Fibroblast of mammary gland (primary cell): ENCODE results near the gene ANKRD31.
"Not testable (repeated sequence)": the region's sequence is repeated elsewhere in the genome, so short reads cannot be mapped to it uniquely, and the experiment has no call there.

Experiments
- DNase-seq: peaks from one replicate; pipeline ENCODE4 v3.0.0-alpha.2; 2010; ENCODE audit warnings: low read depth
- H3K4me3 ChIP-seq: 2 replicates; pipeline ENCODE4 v1.5.1; 2011; ENCODE audit warnings: low read depth, mild to moderate bottlenecking, low read length, moderate library complexity; ENCODE audit not compliant: control insufficient read depth
- TF ChIP-seq, protein P1 (sequence below): conservative IDR thresholded peaks from 2 replicates; pipeline ENCODE4 v1.5.1; 2011; ENCODE audit warnings: low read depth, low read length, inconsistent platforms; ENCODE audit not compliant: control insufficient read depth, insufficient read depth

ANKRD31 gene

DNA sequence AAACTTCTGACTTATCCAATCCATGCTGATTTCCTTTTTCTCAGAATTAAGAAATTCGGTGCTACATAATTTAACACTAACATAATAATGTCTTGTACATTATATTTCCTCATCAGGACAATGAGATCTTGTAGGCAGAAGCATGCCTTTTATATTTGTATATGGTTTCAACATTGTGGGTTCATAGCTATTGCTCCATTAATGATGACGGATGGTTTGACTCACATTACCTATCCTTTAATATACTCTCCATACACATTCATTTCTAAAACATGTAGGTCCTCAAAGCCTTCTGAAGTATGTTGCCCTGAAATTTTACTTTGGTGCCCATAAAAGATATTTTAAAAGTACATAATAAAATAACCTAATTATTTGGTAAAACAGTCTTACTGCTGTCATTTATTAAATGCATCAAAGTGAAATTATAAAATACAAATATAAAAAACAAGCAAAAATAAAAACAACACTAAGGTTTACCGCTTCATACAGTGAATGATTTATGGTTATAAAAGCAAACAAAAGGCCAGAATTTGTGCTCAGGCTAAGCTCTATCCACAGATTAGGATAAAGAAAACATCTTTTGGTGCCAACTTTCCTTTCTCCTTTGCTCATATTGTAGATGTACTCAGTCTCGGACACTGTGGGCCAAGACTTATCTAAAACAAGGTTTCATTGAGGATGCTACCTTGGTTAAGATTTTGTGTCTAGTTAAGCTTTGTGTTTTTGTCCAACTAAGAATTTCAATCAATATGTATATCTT lies 123.1 kb downstream of the ANKRD31 start:
- no peak for DNase-seq
- TF ChIP-seq, protein P1, sequence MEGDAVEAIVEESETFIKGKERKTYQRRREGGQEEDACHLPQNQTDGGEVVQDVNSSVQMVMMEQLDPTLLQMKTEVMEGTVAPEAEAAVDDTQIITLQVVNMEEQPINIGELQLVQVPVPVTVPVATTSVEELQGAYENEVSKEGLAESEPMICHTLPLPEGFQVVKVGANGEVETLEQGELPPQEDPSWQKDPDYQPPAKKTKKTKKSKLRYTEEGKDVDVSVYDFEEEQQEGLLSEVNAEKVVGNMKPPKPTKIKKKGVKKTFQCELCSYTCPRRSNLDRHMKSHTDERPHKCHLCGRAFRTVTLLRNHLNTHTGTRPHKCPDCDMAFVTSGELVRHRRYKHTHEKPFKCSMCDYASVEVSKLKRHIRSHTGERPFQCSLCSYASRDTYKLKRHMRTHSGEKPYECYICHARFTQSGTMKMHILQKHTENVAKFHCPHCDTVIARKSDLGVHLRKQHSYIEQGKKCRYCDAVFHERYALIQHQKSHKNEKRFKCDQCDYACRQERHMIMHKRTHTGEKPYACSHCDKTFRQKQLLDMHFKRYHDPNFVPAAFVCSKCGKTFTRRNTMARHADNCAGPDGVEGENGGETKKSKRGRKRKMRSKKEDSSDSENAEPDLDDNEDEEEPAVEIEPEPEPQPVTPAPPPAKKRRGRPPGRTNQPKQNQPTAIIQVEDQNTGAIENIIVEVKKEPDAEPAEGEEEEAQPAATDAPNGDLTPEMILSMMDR = no peak
- no peak overlapping the region for H3K4me3 ChIP-seq

DNA sequence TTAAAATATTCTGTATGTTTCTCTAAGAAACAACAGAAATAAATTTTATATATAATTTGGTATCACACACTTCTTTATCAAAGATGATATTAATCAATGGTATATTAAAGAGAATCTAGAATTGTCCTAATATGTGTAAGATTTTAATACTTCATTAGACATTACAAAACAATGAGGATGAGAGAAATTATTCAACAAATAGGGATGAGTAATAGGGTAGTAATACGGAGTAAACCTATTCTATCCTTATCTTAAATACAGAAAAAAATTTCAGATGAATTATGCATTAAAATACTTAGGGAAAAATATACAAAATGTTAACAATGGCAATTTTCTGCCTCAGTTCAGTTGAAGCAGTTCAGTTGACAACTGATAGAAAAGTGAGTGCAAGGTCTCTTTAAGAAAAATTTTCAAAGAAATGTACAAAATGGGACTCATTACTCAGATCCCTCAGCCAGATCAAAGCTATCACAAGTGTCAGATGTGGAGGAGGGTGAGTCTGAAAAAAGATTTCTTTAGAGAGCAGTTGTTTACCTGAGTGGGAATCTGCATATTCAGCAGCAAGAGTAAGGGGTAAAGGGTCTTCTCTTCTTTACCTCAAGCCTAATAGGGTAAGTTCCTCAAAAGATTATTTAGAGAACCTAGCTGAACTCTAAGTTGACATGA lies 127.6 kb downstream of the ANKRD31 start:
- no peak overlapping the region for H3K4me3 ChIP-seq
- DNase-seq = no peak
- TF ChIP-seq, protein P1 = no peak

DNA sequence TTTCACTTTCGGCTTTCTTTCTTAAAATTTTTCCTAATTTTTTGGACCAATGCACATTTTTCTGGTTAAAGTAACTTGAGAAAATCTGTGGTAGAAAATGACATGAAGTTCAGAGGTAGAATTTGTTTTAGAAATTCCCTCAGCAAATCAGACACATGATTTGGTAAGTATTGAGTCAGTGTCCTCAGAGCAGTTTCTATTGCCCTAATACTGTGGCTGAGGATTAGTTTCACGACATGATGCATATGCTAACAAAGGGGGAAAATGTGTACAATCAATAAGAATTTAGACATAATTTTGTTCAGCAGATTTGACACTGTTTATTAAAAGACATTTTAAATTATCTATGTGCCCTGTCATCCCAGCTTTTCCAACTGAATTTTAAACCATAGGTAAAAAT lies 128.2 kb downstream of the ANKRD31 start:
- TF ChIP-seq, protein P1 = no peak
- H3K4me3 ChIP-seq = no peak overlapping the region
- DNase-seq = no peak

DNA sequence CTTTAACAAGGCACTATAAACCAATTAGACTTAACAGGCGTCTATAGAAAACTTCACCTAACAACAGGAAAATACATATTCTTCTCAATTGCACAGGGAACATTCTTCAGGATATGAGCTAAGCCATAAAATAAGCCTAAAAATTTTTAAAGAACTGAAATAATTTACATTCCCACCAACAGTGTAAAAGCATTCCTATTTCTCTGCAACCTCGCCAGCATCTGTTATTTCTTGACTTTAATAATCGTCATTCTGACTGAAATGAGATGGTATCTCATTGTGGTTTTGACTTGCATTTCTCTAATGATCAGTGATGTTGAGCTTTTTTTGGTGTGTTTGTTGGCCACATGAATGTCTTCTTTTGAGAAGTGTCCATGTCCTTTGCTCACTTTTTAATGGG lies 140.7 kb downstream of the ANKRD31 start:
- not testable (repeated sequence) for DNase-seq

DNA sequence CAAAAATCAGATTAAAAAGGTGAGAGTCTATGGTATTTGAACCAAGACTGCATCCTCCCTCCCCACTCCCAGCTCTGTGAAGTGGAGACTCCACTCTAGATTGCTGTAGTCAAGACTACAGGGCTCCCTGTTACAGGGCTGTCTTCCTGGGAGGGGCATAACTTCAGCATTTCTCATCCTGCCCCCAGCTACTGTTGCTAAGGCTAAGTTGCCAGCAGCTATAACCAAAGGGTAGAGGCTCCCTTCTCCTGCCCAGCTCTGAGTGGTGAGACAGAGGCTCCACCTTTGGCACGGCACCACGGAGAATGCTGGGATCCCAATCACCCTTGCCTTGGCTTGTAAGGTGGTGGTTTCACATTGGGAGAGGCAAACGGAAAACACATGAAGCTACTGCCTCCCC lies 145.1 kb downstream of the ANKRD31 start:
- TF ChIP-seq, protein P1 = no peak
- DNase-seq = peak; percentile 2
- H3K4me3 ChIP-seq = no peak overlapping the region

More for the DNA sequence above, 140.7 kb downstream of the ANKRD31 start:
- H3K4me3 ChIP-seq = not testable (repeated sequence)

DNA sequence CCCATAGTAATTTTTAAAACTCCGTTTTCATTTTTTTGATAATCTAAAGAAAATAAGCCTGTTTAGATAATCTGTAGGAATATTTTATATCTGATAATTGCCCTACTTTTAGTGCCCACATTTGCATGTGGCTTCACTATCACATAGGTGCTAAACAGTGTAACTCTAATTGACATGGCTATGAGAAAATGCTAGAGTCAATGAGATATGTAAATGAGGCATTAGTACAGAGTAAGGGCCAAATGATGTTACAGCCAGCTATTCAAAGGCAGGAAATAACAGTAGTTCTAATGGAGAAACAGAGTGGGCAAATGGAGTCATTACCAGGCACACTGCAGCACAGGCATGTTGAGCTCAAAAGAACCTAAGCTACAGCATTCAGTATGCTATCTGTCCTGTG lies 147.0 kb downstream of the ANKRD31 start:
- no peak overlapping the region for H3K4me3 ChIP-seq
- TF ChIP-seq, protein P1 = no peak
- DNase-seq = no peak

DNA sequence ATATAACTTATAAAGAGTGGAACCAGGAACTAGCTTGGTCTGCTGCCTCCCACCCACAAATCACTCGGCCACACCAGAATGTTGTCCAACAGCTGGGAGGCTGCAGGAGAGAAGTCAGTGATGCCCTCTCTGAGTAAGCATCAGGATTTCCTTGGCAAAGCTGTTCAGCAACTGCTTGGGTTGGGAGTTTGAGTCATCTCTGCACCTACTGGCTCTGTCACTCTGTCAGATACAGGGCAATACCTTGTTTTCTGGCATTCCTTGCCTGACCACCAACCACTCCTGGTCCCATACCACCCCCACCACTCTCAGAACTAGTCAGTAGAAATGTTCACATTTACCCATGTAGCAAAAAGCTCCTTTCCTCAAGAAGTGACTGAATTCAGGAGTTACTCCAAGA lies 147.5 kb downstream of the ANKRD31 start:
- no peak overlapping the region for H3K4me3 ChIP-seq
- DNase-seq = peak; percentile 3
- TF ChIP-seq, protein P1 = no peak
